CD4-positive, alpha-beta T cell treated with Interleukin-6 at 100 ng/mL for 8 hours (primary cell): Measurements from ENCODE around the gene LCT.
"Not testable (repeated sequence)": the region's sequence is repeated elsewhere in the genome, so short reads cannot be mapped to it uniquely, and the experiment has no call there.

Source experiments
- DNase-seq: peaks from one replicate; pipeline ENCODE4 v3.0.0-alpha.2; 2020; ENCODE audit warnings: mixed read lengths, low spot score

Gene LCT

GRCh38 chr2:135836596-135837270 is at the start of gene LCT:
Gene LCT (minus strand): TSS chr2:135837184. CDS start chr2:135837169, 15 bp downstream.
- no peak for DNase-seq

- no peak for DNase-seq
Measured at GRCh38 chr2:135885709-135886108, 48.7 kb upstream of the LCT start.

DNA sequence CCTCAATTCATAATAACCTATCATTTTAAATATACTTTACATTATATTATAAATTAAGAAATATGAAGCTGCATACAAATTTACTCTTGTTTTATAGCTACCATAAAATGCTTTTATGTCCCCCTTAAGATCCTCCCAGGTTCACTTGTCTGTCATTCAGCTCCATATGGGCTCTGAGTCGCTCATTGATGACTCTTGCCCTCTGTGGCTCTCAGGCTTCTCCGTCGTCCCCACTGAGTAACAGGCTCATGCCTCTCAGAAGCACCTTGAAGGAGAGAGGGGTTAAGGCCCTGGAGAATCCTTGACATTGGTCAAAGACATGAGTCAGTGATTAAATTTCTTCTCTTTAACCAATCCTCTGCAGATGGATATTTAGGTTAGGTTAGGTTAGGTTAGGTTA is 45.4 kb upstream of the LCT start:
- no peak for DNase-seq

- DNase-seq: not testable (repeated sequence)
Measured at GRCh38 chr2:135876770-135877169, 39.8 kb upstream of the LCT start.

GRCh38 chr2:135876066-135876711 is 39.2 kb upstream of the LCT start, which contains the start of gene MCM6:
Gene MCM6 (minus strand): TSS chr2:135876443. CDS start chr2:135876365, 78 bp downstream.
- DNase-seq: peak; percentile 99

DNA sequence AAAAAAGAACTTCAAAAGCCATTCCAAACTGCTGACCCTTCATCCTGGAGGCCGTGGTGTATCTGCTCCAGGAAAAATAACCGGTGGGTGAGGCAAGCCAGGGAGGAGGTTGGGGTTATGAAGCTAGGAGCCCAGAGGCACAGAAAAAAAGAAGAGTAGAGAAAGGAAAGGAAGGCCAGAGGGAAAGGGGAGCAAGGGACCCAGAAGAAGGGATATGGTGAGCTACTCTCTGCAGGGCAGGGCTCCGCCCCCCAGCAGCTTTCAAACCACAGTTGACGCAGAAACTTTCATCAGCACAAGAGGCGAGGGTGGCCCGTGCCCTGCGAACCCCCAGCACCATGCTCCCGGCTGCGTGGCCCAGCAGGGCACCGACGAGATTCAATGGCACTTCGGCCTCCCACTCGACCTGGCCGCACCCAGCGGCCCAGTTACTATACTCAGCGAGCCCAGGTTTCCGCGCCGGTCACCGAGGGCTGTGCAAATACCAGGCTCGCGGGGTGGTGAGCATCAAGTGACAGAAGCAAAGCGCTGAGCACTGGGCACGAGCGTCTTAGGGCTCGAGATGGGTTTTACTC is 38.6 kb upstream of the LCT start:
- DNase-seq: peak; percentile 63

DNA sequence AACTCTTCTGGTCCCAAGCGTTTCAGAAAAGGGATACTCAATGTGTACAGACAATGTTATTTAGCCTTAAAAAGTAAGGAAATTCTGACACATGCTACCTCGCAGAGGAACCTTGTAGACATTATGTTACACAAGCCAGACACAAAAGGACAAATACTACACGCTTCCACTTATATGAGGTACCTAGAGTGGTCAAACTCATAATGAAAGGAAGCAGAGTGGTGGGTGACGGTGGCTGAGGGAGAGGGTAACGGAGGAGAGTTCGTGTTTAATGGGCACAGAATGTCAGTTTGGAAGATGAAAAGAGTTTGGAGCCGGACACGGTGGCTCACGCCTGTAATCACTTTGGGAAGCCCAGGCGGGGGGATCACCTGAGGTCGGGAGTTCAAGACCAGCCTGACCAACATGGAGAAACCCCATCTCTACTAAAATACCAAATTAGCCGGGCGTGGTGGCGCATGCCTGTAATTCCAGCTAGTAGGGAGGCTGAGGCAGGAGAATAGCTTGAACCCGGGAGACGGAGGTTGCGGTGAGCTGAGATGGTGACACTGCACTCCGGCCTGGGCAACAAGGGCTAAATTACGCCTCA is 37.9 kb upstream of the LCT start:
- DNase-seq: no peak

- DNase-seq: no peak
Measured at GRCh38 chr2:135870571-135870970, 33.6 kb upstream of the LCT start.

GRCh38 chr2:135863233-135863632 is 26.2 kb upstream of the LCT start:
- DNase-seq: no peak

DNA sequence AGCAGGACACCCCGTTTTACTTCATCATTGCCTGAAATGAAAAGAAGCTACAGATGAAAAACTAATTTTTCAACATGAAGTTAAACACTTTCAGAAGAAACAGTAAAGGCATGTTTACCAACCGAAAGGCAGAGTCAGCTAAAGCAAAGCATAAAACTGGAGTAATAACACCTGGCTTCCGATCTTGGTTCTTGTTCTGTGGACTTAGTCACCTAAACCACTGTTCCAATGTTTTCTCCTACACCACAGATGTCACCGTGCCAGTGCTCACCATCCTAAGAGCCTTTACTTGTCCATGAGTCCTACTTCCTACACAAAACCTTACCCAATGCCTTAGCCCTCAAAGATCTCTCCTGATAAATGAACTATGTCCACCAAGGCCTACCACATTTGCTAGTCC is 25.7 kb upstream of the LCT start:
- no peak for DNase-seq

- DNase-seq: no peak
Measured at GRCh38 chr2:135853401-135853800, 16.4 kb upstream of the LCT start.

DNA sequence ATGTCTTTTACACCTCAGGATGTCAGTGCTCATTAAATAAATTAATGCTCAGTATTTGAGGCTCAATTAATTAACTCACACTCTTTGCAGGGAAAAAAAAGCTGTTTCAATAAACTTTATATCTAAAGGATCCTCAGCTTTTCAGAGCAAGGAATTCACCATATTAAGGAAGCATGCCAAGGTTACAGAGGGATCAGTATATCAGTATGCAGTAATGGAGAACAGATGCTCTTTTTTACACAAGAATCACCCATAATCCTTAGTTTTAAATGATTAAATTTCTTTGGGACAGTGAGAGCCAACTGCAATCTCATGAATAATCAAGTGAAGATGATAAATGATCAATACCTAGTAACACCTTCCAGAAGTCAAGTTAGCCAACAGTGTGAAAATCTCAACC is 14.9 kb upstream of the LCT start:
- DNase-seq: no peak

- no peak for DNase-seq
Measured at GRCh38 chr2:135850892-135851668, 14.1 kb upstream of the LCT start.

GRCh38 chr2:135849087-135849486 is 12.1 kb upstream of the LCT start:
- DNase-seq: no peak

GRCh38 chr2:135845997-135846396 is 9.0 kb upstream of the LCT start:
- DNase-seq: no peak

DNA sequence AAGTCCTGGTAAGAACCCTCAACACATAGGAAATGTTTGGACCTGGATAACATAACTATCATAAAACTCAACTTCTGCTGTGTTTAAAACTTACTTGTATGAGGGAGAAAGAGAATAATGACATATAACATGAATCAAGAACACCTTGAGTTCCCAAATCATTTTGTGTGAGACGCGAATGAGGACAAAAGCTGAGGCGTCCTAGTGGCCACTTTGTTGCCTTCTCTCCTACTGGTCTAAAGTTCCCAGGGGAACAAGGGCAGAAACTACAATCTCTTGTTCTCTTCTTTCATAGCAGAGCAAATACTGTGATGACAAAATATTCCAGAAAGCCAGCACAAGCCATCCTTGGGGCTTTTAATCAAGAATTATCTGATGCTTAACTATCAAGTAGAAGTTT is 8.3 kb upstream of the LCT start:
- DNase-seq: no peak

GRCh38 chr2:135844301-135844895 is 7.4 kb upstream of the LCT start:
- no peak for DNase-seq

GRCh38 chr2:135843671-135844070 is 6.7 kb upstream of the LCT start:
- DNase-seq: no peak

DNA sequence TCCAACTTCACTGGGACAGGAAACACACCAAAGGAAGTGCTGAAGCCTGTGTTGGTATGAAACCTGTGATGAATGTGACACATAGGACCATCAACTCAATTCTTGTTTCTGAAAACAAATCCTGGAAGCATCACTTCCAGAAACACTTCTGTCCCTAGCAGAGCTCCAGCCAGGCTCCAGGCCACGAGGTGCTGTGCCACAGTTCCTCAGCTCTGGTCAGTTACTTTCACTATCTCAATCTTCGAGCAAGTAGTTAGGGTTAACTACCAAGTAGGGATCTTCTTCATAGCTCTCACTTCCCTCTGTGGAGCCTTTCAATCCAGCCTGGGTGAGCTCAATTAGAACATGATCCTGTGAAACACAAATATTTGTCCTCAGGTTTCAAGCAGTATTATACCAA is 3.6 kb upstream of the LCT start:
- DNase-seq: no peak

- DNase-seq: no peak
Measured at GRCh38 chr2:135839713-135840112, 2.7 kb upstream of the LCT start.

- DNase-seq: no peak
Measured at GRCh38 chr2:135838502-135838901, 1.5 kb upstream of the LCT start.

GRCh38 chr2:135832891-135833290 is 4.1 kb downstream of the LCT start:
- DNase-seq: no peak
